Astrocyte (in vitro differentiated cells and primary cell): ENCODE results near the gene PTPN14.

ENCODE experiments used
- CTCF ChIP-seq: IDR thresholded peaks from 2 replicates; pipeline ENCODE4 v1.5.1; 2011; ENCODE audit warnings: low read depth, mild to moderate bottlenecking, inconsistent platforms, low read length, moderate library complexity; ENCODE audit not compliant: insufficient read depth
- EZH2 ChIP-seq: IDR thresholded peaks from 2 replicates; pipeline ENCODE4 v1.6.1; 2012; ENCODE audit warnings: mild to moderate bottlenecking, low read length, inconsistent platforms; ENCODE audit not compliant: insufficient read depth

DNA sequence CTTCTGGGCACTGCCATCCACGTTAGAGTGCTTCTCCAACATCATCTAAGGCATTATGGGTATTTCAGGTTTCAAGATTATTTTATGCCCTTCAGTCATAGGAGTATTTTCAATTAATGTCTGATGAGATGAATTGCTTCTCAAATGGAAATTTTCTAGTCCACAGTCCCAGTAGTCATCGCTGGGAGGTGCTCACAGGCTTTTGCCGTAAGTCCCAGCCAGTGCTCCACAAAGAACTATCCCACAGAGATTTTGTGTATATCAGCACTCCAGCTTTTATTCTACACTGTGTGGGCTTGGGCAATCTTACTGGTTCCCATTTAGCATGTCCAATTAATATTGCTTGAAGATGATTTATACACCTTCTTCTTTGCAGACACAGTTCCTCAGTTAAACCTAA lies 209.5 kb downstream of the PTPN14 start:
- no peak for TF ChIP-seq CTCF
- TF ChIP-seq EZH2 = no peak
